ENCODE data around the gene GSDME.
"Not testable (repeated sequence)": the region's sequence is repeated elsewhere in the genome, so short reads cannot be mapped to it uniquely, and the experiment has no call there.

Gene GSDME

GRCh38 chr7:24745355-24745754 lies 11.9 kb downstream of the GSDME start:
- H3K27ac ChIP-seq: no peak overlapping the region
- no peak for DNase-seq (ENCODE audit: low read depth, low spot score)

DNA sequence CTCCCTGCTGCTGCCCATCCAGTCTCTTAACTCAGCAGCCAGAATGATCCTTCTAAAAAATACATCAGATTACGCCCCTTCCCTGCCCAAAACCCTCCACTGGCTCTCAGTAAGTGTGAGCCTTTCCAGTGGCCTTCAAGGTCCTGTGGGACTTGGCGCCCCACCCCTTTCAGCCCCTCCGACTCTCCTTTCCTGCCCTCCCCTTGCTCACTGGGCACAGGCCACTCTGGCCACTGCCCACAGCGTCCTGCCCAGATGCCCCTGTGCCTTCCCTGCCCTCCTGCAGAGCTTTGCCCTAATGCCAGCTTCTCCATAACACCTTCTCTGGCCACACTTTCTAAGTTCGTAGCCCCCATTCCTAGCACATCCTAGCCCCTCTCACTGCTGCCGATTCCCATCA lies 13.8 kb downstream of the GSDME start:
- no peak for DNase-seq (ENCODE audit: low read depth, low spot score)
- peak overlapping the region; percentile 88 for H3K27ac ChIP-seq

DNA sequence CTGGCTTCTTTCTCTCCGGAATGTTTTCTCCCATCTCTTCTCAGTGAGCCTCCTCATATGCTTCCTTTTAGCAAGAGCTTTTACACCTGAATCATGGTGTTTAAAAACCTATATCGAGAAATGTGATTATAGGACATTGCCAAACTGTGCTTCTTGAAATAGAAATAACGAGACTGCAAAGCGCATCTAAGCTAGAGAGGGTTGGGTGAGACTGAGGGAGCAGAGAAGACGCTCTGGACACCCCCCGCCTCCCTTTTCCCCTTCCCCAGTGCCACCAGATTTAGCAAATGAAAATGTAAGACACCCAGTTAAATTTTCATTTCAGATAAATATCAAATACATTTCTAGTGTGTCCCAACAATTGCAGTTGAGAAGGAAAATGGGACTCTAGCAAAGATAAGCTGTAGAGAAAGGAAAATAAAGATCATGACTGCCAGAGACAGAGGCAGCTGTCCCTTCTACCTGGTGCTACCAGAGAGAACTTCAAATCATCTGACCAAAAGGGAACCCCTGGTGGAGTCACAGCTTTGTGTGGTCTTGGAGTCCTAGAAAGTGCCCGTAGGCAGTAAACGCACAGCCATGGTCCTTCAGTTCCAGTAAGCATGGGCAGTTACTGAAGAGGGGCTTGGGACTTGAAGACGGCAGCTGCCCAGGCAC lies 14.6 kb downstream of the GSDME start:
- DNase-seq (ENCODE audit: low read depth, low spot score): no peak
- H3K27ac ChIP-seq: peak overlapping the region; percentile 88

DNA sequence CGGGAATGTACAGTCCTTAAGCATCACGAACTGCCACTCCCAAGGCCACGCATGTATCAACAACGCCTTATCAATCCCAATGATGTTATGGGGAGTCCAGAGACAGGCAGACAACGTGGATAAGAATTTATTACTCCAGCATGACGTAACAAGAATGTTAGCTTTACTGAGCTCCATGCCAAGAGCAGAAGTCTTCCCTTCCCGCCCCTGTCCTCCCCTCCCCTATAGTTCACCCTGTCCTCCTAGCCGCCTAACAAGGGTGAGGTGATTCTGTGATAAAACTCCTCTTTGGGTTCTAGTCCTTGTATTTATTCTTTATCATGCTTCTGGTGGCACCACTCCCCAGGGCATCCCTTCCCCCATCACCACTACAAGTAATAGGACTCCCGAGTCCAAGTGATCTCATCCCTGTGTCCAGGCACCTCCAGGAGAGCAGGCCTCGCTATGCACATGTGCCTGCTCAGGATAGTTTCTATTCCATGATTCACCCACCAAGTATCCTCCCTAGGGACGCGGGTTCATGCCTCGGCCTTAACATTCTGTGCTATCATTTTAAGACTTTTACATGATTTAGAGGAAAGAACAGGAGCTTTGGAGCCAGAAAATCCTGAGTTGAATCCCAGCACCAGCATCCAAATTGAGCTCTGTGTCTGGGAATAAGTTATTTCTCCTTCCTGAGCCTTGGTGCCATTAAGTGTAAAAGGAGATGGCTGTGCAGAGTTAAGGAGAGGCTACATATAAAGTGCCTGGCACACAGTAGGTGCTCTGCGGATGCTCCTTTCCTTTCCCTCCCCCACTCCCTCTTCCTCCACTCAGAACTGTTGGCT lies 15.4 kb downstream of the GSDME start:
- peak; percentile 81 for DNase-seq (ENCODE audit: low read depth, low spot score)
- H3K27ac ChIP-seq: peak overlapping the region; percentile 88

- DNase-seq (ENCODE audit: low read depth, low spot score): no peak
- H3K27ac ChIP-seq: peak overlapping the region; percentile 88
Observed at GRCh38 chr7:24740871-24741270, 16.4 kb downstream of the GSDME start.

DNA sequence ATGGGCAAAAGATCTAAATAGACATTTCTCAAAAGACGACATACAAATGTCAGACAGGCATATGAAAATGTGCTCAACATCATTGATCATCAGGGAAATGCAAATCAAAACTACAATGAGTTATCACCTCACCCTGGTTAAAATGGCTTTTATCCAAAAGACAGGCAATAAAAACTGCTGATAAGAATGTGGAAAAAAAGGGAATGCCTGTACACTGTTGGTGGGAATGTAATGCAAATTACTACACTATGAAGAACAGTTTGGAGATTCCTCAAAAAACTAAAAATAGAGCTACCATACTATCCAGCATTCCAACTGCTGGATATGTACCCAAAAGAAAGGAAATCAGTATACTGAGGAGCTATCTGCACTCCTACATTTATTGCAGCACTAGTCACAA lies 18.0 kb downstream of the GSDME start:
- H3K27ac ChIP-seq: no peak overlapping the region
- DNase-seq (ENCODE audit: low read depth, low spot score): no peak

GRCh38 chr7:24738577-24738976 lies 18.7 kb downstream of the GSDME start:
- no peak for DNase-seq (ENCODE audit: low read depth, low spot score)

GRCh38 chr7:24737281-24737680 lies 20.0 kb downstream of the GSDME start:
- DNase-seq (ENCODE audit: low read depth, low spot score): no peak
- H3K27ac ChIP-seq: no peak overlapping the region

More at GRCh38 chr7:24738577-24738976, 18.7 kb downstream of the GSDME start:
- no peak overlapping the region for H3K27ac ChIP-seq

GRCh38 chr7:24735594-24735993 lies 21.7 kb downstream of the GSDME start:
- DNase-seq (ENCODE audit: low read depth, low spot score); H3K27ac ChIP-seq: not testable (repeated sequence)

- no peak overlapping the region for H3K27ac ChIP-seq
- no peak for DNase-seq (ENCODE audit: low read depth, low spot score)
Observed at GRCh38 chr7:24734306-24734705, 23.0 kb downstream of the GSDME start.

DNA sequence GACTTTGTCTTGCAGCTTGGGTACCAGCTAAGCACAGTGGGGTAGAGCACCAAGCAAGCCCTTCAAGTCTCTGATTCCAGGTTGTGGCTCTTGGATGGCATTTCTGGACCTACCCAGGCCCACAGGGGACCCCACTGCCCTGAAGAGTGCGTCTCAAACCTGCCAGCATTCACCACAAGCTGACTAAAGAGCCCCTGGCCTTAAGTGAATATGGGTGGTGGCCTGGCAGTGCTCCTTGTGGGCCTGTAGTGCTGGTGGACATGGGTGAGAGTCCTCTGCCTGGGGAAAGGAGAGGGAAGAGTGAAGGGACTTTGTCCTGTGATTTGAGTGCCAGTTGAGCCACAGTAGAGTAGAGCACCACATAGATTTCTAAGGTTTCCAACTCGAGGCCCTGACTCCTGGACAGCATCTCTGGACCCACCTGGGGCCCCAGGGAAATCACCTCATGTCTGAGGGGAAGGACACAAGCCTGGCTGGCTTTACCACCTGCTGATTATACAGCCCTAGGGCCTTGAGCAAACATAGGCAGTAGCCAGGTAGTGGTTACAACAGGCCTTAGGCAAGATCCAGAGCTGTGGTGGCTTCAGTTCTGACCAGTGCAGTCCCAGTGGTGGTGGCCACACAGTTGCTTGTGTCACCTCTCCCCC lies 23.7 kb downstream of the GSDME start:
- no peak for DNase-seq (ENCODE audit: low read depth, low spot score)
- H3K27ac ChIP-seq: peak overlapping the region; percentile 62

DNA sequence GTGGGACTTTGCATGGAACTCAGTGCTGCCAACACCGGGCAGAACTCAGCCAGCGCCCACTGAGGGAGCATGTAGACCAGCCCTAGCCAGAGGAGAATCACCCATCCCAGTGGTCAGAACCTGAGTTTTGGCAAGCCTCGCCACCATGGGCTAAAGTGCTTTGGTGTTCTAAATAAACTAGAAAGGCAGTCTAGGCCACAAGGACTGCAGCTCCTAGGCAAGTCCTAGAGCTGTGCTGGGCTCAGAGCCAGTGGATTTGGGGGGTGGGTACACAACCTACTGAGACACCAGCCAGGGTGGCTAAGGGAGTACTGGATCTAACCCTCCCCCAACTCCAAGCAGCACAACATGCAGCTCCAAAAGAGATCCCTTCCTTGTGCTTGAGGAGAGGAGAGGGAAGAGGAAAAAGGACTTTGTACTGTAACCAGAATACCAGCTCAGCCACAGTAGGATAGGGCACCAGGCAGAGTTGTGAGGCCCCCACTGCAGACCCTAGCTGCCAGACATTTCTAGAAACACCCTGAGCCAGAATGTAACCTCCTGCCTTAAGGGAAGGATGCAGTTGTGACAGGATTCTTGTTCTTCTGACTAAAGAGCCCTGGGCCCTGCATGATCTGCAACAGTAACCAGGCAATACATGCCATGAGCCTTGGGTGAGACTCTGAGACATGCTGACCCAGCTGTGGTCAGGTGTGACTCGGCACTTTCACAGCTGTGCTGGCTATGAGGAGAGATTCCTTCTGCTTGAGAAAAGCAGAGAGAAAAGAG lies 24.4 kb downstream of the GSDME start:
- DNase-seq (ENCODE audit: low read depth, low spot score): no peak
- H3K27ac ChIP-seq: peak overlapping the region; percentile 62

DNA sequence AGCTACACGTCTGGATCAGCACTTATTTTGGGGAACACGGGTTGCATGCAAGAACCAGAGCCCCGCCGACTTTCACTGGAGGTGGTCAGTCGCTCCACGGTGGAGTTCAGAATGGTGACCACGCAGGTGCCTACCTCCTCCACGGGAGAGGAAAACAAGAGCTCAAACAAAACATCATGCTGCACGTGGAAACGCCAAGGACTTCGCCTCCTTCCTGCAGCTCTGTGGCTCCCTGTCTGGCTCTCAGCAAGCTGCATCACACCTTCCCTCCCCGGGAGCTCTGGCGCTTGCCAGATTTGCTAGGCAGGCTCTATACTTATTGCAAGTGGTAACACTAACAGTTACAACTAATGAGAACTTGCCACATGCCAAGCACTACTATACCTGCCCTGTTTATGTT lies 26.0 kb downstream of the GSDME start:
- no peak for DNase-seq (ENCODE audit: low read depth, low spot score)
- no peak overlapping the region for H3K27ac ChIP-seq

GRCh38 chr7:24730018-24730369 lies 27.3 kb downstream of the GSDME start:
- no peak overlapping the region for H3K27ac ChIP-seq
- DNase-seq (ENCODE audit: low read depth, low spot score): no peak

GRCh38 chr7:24729365-24730017 lies 27.8 kb downstream of the GSDME start:
- DNase-seq (ENCODE audit: low read depth, low spot score): no peak
- H3K27ac ChIP-seq: no peak overlapping the region

DNA sequence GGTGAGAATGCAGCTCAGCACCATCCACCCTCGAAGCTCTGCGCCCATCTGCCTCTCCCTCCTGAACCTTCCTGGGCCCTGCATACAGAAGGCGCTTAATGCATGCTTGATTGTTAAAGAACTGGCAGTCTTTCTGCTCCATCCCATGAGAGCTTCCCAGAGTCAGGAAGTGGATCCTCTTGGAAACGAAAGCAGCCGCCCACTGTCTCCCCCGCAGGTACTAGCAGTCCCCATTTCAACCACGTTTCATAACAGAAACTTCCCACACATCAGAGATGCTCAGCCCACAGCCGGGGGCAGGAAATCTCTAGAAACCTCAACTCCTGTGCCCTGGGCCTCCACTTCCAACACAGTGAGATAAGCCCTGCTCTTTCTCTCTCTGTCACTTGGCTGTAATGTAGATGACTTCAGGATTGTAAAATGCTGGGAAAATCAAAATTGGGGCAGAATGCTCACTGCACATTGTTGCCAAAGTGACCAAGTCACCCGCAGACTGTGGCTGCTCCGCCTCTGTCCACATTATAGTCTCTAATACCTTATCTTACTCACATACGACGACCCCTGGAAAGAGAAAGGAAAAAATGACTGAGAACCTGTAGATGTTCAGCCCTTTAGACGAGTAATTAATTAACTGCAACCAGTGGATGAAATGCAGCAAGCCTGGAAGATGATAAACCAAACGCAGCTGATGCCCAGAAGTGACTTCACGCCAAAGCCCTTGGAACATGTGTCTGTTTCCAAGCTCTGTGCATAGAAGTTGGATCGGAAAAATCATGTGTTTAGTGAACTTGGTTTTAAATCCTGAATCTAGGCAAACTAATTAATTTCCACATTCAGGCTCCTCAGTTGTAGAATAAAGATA lies 28.5 kb downstream of the GSDME start:
- no peak for DNase-seq (ENCODE audit: low read depth, low spot score)
- H3K27ac ChIP-seq: no peak overlapping the region

DNA sequence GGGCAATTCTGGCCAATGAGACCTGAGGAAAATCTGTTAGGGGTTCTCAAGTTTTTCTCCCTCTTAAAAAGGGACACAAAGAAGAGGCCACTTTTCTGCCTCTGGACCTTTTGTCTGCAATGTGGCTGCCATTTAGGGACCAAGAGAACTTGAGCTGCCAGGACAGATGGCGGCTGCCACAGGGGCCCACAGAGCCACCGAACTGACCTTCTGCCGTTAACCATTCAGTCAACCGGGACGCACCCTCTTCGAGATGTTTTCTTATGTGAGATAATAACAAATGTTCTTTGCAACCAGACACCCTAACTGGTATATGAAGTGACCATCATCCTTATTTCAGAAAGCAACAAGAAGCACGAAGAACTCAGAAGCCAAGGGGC lies 29.2 kb downstream of the GSDME start:
- no peak for DNase-seq (ENCODE audit: low read depth, low spot score)
- no peak overlapping the region for H3K27ac ChIP-seq

DNA sequence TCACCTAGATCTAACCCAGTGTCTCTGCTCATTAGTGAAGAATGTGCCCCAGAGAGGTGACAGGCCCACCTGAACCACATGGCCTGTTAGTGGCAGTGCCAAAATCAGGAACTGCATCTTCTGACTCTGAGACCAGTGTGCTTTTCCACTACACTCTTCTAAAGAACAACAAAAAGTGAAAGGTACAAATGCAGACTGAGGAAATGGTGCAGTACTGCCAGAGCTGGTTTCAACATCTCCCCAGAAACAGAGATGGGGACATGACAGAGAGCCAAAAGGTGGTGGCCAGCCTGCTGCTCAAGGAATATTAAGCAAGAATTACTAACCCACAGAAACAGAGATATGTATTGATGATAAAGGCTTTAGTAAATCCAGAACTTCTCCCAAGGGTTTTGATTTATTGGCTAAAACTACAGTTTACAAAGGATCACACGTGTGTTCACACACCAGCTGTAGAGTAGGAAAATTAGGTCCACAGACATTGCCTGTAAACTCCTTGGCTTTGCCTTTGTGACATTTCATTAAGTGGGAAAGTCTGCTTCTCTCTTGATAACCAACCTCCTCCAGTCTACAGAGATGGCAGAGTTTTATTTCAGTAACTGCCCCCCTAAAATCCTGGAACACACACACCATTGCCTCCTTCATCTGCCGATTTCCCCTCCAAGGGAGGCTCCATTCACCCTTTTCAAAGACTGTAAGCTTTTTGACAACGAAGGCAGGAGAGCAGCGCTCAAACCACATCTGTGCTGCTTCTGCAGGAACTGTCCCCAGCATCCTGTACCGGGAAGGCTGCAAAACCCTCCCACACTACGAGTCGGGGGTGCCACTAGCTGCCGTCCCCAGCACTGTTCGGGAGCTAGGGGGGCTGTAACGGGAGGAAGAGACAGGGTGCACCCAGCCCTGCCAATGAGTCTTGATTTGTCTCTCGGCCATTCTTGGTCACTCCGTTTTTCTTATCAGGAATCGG lies 29.8 kb downstream of the GSDME start:
- no peak overlapping the region for H3K27ac ChIP-seq
- DNase-seq (ENCODE audit: low read depth, low spot score): no peak
